ENCODE measurements around the gene PTPRA. TPM values are rescaled to one million over a fixed set of nuclear protein-coding genes. Genes with fewer than 3 reads are reported as not detected.
A peak's percentile ranks its signal among the peaks of the same experiment; 100 is the strongest.
"Not testable (repeated sequence)": the region's sequence is repeated elsewhere in the genome, so short reads cannot be mapped to it uniquely, and the experiment has no call there.

Gene PTPRA
- total RNA-seq, 1 donor from 2014 or later: 57.5 TPM

GRCh38 chr20:3043322-3043721 is 170.0 kb downstream of the PTPRA start, which contains the start of gene GNRH2:
TSS of gene GNRH2 (plus strand) at chr20:3043622. CDS start at chr20:3044415, 793 bp downstream.
- DNase-seq (ENCODE audit: low spot score): no peak

- no peak for DNase-seq (ENCODE audit: low spot score)
Observed at GRCh38 chr20:3044336-3044965, 171.2 kb downstream of the PTPRA start.

- peak; percentile 70 for DNase-seq (ENCODE audit: low spot score)
Observed at GRCh38 chr20:3045042-3045815, 171.9 kb downstream of the PTPRA start.

GRCh38 chr20:3045816-3046676 is 172.8 kb downstream of the PTPRA start, which contains the start of gene MRPS26:
TSS of gene MRPS26 (plus strand) at chr20:3046052. CDS start at chr20:3046069, 17 bp downstream.
- DNase-seq (ENCODE audit: low spot score): peak; percentile 89

DNA sequence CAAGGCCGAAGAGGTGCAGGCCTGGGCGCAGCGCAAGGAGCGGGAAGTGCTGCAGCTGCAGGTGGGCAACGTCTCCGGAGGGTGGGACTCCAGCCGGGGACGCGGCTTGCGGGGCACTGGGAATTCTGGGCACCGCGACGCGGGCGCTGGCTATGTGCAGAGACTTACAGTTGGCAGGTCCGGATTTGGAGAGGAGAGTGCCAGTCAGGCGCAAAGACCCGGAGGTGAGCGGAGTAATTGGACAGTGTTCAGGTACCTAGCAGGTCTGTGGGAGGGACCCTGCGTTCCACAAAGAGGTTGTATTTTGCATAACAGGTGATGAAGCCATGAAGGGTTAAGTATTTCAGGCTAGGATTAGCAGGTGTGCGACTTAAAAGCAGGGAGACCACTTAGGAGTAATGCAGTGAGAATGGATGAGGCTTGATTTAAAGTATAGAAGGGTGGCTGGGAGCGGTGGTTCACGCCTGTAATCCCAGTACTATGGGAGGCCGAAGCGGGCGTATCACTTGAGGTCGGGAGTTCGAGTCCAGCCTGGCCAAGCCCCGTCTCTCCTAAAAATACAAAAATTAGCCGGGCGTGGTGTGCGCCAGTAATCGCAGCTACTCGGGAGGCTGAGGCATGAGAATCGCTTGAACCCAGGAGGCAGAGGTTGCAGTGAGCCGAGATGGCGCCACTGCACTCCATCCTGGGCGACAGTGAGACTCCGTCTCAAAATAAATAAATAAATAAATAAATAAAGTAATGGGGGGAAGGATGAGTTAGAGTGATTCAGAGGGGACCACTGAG is 173.6 kb downstream of the PTPRA start:
- no peak for DNase-seq (ENCODE audit: low spot score)

DNA sequence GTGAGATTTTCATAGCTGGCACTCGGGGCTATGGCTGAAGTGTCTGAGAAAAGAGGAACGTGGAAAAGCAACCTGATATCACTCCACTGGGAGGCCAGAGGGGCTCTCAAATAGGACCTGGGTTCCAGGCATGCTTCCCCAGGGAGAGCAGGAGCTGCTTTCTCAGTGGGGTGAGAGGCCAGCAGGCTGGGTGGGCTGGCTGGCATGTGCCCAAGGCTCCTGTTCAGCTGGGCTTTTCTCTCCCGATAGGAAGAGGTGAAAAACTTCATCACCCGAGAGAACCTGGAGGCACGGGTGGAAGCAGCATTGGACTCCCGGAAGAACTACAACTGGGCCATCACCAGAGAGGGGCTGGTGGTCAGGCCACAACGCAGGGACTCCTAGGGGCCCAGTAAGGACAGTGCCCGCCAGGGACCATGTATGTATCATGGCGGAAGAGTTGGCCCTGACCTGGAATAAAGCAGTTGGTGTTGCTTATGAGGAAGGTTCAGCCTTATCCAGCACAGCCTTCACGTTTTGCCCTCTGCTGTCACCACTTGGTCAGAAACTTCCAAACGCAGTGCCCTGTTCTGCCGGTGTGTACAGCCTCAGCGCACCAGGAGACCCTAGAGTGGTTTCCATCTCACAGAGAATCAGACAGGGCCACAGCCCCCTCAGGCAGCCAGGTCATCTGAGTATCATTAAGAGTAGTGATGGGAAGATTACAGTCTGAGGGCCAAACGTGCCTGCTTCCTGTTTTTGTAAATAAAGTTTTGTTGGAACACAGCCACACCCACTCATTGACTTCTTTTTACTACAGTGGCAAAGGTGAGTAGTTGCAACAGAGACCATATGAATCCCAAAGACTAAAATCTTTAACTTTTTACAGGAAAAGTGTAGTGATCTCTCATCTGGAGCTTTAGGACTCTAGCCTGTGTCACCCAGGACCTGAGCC is 174.5 kb downstream of the PTPRA start:
- no peak for DNase-seq (ENCODE audit: low spot score)

DNA sequence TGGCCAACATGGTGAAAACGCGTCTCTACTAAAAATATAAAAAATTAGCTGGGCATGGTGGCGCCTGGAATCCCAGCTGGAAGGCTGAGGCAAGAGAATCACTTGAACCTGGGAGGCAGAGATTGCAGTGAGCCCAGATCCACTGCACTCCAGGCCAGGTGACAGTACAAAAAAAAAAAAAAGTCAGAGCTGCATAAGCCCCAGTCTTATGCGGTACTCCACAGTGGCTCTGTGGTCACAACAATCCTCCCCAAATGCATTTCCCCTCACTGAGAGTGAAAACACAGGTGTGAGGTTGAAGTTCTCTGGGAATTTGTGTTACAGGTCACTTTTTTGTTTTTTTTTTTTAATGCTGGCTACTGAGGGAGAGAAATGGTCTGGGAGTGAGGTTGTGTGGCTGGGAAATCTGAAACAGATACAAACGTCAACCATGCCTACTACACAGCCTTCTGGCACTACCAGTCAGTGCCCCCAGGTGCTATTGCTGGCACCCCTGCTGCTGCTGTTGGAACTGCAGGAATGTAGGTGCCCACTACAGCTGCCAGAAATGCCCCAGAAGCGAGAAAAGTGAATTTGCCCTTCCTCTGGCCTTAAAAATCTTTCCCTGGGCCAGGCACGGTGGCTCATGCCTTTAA is 178.2 kb downstream of the PTPRA start:
- DNase-seq (ENCODE audit: low spot score): no peak

DNA sequence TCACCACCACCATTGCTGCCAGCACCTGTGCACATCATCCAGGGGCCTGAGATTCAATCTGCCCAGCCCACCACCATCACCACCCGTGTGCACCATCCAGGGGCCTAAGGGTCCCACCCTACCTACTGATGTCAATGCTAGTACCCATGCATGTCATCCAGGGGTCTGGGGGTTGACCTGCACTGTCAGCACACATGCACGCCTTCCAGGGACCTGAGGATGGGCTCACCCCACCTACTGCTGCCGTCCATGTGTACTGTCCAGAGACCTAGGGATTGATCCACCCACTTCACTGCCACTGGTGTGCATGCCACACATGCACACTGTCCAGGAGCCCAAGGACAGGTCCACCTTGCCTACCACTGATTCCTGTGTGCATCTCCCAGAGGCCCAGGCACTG is 186.2 kb downstream of the PTPRA start:
- DNase-seq (ENCODE audit: low spot score): no peak

GRCh38 chr20:3064119-3064518 is 190.8 kb downstream of the PTPRA start:
- not testable (repeated sequence) for DNase-seq (ENCODE audit: low spot score)

- no peak for DNase-seq (ENCODE audit: low spot score)
Observed at GRCh38 chr20:3067139-3068014, 194.1 kb downstream of the PTPRA start.

- no peak for DNase-seq (ENCODE audit: low spot score)
Observed at GRCh38 chr20:3068075-3068474, 194.8 kb downstream of the PTPRA start.

GRCh38 chr20:3068986-3069900 is 196.0 kb downstream of the PTPRA start:
- no peak for DNase-seq (ENCODE audit: low spot score)

- DNase-seq (ENCODE audit: low spot score): no peak
Observed at GRCh38 chr20:3070725-3071124, 197.4 kb downstream of the PTPRA start.

DNA sequence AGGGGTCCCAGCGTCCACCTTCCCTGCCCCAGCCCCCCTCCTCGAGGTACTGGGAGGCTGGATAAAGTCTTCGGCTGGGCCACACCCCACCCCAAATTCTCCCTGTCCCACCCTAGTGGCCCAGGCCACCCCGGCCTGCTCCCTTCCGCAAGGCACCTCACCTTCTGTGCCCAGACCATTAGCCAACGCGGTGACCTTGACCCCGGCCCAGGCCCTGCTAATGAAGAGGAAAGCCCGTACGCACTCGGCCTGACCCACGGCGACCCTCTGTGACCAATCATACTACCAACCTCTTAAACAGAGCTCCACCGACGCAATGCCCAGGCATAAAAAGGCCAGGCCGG is 198.0 kb downstream of the PTPRA start:
- DNase-seq (ENCODE audit: low spot score): no peak

DNA sequence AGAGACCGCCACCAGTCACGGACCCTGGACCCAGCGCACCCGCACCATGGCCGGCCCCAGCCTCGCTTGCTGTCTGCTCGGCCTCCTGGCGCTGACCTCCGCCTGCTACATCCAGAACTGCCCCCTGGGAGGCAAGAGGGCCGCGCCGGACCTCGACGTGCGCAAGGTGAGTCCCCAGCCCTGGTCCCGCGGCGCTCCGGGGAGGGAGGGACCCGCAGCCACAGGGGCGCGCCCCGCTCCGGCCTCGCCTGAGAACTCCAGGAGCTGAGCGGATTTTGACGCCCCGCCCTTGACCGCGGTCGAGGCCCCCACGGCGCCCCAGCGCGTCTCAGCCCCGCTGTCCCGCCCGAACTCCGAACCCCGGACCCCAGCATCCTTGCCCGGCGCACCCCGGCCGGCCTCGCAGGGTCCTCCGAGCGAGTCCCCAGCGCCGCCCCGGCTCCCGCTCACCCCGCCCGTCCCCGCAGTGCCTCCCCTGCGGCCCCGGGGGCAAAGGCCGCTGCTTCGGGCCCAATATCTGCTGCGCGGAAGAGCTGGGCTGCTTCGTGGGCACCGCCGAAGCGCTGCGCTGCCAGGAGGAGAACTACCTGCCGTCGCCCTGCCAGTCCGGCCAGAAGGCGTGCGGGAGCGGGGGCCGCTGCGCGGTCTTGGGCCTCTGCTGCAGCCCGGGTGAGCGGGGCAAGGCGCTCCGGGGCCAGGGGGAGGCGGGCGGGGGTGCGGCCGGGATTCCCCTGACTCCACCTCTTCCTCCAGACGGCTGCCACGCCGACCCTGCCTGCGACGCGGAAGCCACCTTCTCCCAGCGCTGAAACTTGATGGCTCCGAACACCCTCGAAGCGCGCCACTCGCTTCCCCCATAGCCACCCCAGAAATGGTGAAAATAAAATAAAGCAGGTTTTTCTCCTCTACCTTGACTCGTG is 198.6 kb downstream of the PTPRA start, which contains the start of gene OXT:
OXT (plus strand) TSS at position 11 of the 920 bp plus-strand sequence; CDS start at position 47, 36 bp downstream.
- no peak for DNase-seq (ENCODE audit: low spot score)

- no peak for DNase-seq (ENCODE audit: low spot score)
Observed at GRCh38 chr20:3072530-3073250, 199.4 kb downstream of the PTPRA start.

Data from mucosa of gallbladder (tissue), 1 donor.